Right lobe of liver (tissue), 4 donors: ENCODE results near the gene TRPM3.

Experiments
- CTCF ChIP-seq, 4 donors: fragments of 200-600 bp in 3 of 4; fragments of 450-650 bp in 1 of 4; IDR thresholded peaks; one replicate each; pipeline versions ENCODE4 v1.5.1 to v1.8.0; 2016 to 2022; ENCODE audit warnings: antibody characterized with exemption in 4 of 4, mild to moderate bottlenecking in 2 of 4
- POLR2A ChIP-seq: fragments of 450-650 bp; IDR thresholded peaks from one replicate; pipeline ENCODE4 v1.6.1; 2017; ENCODE audit warnings: antibody characterized with exemption, mild to moderate bottlenecking
- donor health status: DM: no; HTN: no; CAD: no.
- donor health status: DM: no; HTN: no; CAD: no.
- donor health status: DM: no; HTN: yes; CAD: no.

- TF ChIP-seq CTCF (IDR thresholded peaks at IDR 0.05) (no peak), POLR2A (no peak)
Observed at GRCh38 chr9:70594386-70594944, 527.0 kb downstream of the TRPM3 start.
